GM06990 (cell line): ENCODE data around the gene PPFIA2.

Experiments
- DNase-seq: peaks from one replicate; pipeline ENCODE4 v3.0.0-alpha.2; 2011; ENCODE audit not compliant: insufficient read length; ENCODE audit errors: extremely low read depth
- H3K27me3 ChIP-seq: replicated peaks from 2 replicates; pipeline ENCODE4 v1.6.0; 2011; ENCODE audit warnings: low read length; ENCODE audit not compliant: control insufficient read depth, insufficient read depth
- H3K36me3 ChIP-seq: 2 replicates; pipeline ENCODE4 v1.5.1; 2011; ENCODE audit warnings: low read length; ENCODE audit not compliant: control insufficient read depth, insufficient read depth
- H3K4me3 ChIP-seq: replicated peaks from 2 replicates; pipeline ENCODE4 v1.5.1; 2011; ENCODE audit warnings: low read depth, mild to moderate bottlenecking, control low read depth, low read length
- TF ChIP-seq, protein P1 (sequence below): IDR thresholded peaks from 2 replicates; pipeline ENCODE4 v1.5.1; 2011; ENCODE audit warnings: low read length, control low read depth, mild to moderate bottlenecking, inconsistent platforms; ENCODE audit not compliant: insufficient read depth, poor library complexity, severe bottlenecking

PPFIA2 gene

GRCh38 chr12:81499809-81500208 is 259.3 kb downstream of the PPFIA2 start:
- no peak overlapping the region for H3K4me3 ChIP-seq
- TF ChIP-seq, protein P1, sequence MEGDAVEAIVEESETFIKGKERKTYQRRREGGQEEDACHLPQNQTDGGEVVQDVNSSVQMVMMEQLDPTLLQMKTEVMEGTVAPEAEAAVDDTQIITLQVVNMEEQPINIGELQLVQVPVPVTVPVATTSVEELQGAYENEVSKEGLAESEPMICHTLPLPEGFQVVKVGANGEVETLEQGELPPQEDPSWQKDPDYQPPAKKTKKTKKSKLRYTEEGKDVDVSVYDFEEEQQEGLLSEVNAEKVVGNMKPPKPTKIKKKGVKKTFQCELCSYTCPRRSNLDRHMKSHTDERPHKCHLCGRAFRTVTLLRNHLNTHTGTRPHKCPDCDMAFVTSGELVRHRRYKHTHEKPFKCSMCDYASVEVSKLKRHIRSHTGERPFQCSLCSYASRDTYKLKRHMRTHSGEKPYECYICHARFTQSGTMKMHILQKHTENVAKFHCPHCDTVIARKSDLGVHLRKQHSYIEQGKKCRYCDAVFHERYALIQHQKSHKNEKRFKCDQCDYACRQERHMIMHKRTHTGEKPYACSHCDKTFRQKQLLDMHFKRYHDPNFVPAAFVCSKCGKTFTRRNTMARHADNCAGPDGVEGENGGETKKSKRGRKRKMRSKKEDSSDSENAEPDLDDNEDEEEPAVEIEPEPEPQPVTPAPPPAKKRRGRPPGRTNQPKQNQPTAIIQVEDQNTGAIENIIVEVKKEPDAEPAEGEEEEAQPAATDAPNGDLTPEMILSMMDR, result no peak
- H3K36me3 ChIP-seq, result no peaks in the 10 kb centered on the region
- H3K27me3 ChIP-seq, result no peaks in the 10 kb centered on the region
- no peak for DNase-seq

GRCh38 chr12:81492131-81492720 is 266.9 kb downstream of the PPFIA2 start:
- Histone ChIP-seq H3K4me3 (no peak overlapping the region), H3K27me3 (no peaks in the 10 kb centered on the region), H3K36me3 (no peaks in the 10 kb centered on the region)
- TF ChIP-seq, protein P1, result no peak
- DNase-seq, result no peak

DNA sequence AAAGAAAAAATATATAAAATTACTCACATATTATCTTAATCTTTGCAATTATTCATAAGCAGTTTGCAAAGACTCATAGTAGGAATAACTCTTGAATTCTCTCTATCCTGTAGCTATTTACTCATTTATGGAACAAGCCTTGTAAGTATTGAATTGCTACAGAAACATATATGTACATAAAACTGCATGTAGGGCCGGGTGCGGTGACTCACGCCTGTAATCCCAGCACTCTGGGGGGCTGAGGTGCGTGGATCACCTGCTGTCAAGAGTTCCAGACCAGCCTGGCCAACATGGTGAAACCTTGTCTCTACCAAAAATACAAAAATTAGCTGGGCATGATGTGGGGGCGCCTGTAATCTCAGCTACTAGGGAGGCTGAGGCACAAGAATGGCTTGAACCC is 286.2 kb downstream of the PPFIA2 start:
- no peak for DNase-seq
- TF ChIP-seq, protein P1, result no peak

GRCh38 chr12:81470923-81471322 is 288.2 kb downstream of the PPFIA2 start:
- Histone ChIP-seq H3K27me3 (no peaks in the 10 kb centered on the region), H3K4me3 (no peak overlapping the region), H3K36me3 (no peaks in the 10 kb centered on the region)
- DNase-seq, result no peak
- TF ChIP-seq, protein P1, result no peak

More for the DNA sequence above, 286.2 kb downstream of the PPFIA2 start:
- no peaks in the 10 kb centered on the region for H3K27me3 ChIP-seq
- H3K36me3 ChIP-seq, result no peaks in the 10 kb centered on the region
- H3K4me3 ChIP-seq, result no peak overlapping the region

DNA sequence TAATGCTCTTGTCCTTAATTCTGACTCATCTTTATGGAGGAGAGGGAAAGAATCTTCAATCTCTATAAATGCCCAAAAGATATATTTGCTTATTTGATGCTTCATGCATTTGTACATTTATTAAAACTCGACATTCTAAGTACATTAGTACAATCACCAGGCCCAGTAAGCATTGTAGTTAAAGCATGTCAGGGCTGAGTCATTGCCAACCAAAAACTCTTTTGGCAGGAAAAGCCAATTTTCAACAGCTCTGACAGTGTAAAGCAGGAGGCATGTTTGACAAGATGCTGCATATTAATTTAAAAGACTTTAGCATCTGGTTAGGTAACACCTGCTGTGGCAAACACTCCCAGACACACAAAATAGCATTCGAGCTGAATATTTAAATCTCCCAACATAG is 290.9 kb downstream of the PPFIA2 start:
- Histone ChIP-seq H3K4me3 (no peak overlapping the region), H3K36me3 (no peaks in the 10 kb centered on the region), H3K27me3 (no peaks in the 10 kb centered on the region)
- no peak for DNase-seq
- TF ChIP-seq, protein P1, result no peak

DNA sequence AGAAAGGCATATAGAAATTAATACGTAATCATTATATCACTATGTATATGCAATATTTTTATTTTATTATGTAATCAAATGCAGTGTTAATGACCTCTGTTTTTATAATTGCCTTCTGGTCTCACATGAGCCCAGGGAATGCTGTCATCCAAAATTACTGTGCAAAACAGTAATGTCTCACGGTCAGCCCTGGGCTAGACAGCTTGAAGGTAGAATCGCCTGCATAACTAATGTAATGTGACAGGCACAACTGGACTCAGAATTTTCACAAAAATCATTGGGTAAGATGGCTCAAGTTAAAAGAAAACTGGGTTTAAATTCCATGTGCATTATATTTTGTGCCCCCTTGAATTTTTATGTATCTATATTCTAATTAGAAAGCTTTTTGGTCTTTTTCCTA is 293.3 kb downstream of the PPFIA2 start:
- Histone ChIP-seq H3K4me3 (no peak overlapping the region), H3K27me3 (no peaks in the 10 kb centered on the region), H3K36me3 (no peaks in the 10 kb centered on the region)
- TF ChIP-seq, protein P1, result no peak
- no peak for DNase-seq
